DND-41 (cell line): Measurements from ENCODE around the gene SLC27A4.

Experiments
- CTCF ChIP-seq: IDR thresholded peaks from 2 replicates; pipeline ENCODE4 v1.5.1; 2012; ENCODE audit warnings: borderline replicate concordance, low read length, moderate library complexity, mild to moderate bottlenecking; ENCODE audit not compliant: poor library complexity, severe bottlenecking; ENCODE audit errors: extremely low read depth
- EZH2 ChIP-seq: IDR thresholded peaks from 3 replicates; pipeline ENCODE4 v1.6.1; 2012; ENCODE audit warnings: borderline replicate concordance, low read depth, mild to moderate bottlenecking, moderate library complexity, low read length, inconsistent platforms; ENCODE audit not compliant: severe bottlenecking

GRCh38 chr9:128323212-128323730 is 17.1 kb upstream of the SLC27A4 start:
- TF ChIP-seq CTCF (no peak), EZH2 (no peak)
